MCF 10A (cell line): Measurements from ENCODE around the gene ZDHHC1. TPM values are rescaled to one million over a fixed set of nuclear protein-coding genes. Genes with fewer than 3 reads are reported as not detected.

Experiments used
- BruUV-seq: library from RNA; stranded (reverse); fragments of 400-500 nt; replicated peaks from 2 replicates; lab custom pipeline; 2021; lab: Mats Ljungman, UMichigan
- CTCF ChIA-PET: fragments of 300-600 bp; sonication (Branson Sonifier 250); formaldehyde crosslinking; extraction: SDS; loops from one replicate; lab custom pipeline; 2021; ENCODE audit warnings: antibody characterized with exemption, inconsistent platforms; lab: Yijun Ruan, JAX
- POLR2A ChIA-PET: fragments of 300-600, 350-650 bp; sonication (Branson Sonifier 250); formaldehyde crosslinking; extraction: SDS; loops from one replicate; lab custom pipeline; 2020; ENCODE audit warnings: antibody characterized with exemption, inconsistent platforms; lab: Yijun Ruan, JAX
- DNase-seq: peaks from one replicate; pipeline ENCODE4 v3.0.0-alpha.2; 2018; ENCODE audit not compliant: unreplicated experiment
- H3K27ac Mint-ChIP-seq: one replicate; pipeline ENCODE4 v1.8.0; 2022; ENCODE audit warnings: mild to moderate bottlenecking, low read depth, mixed read lengths; ENCODE audit not compliant: unreplicated experiment
- H3K27me3 Mint-ChIP-seq: one replicate; pipeline ENCODE4 v1.8.0; 2022; ENCODE audit warnings: mixed read lengths; ENCODE audit not compliant: insufficient read depth, unreplicated experiment
- H3K36me3 Mint-ChIP-seq: one replicate; pipeline ENCODE4 v1.8.0; 2022; ENCODE audit warnings: mild to moderate bottlenecking, moderate library complexity, mixed read lengths; ENCODE audit not compliant: insufficient read depth, unreplicated experiment
- H3K4me1 Mint-ChIP-seq: one replicate; pipeline ENCODE4 v1.8.0; 2022; ENCODE audit warnings: mixed read lengths; ENCODE audit not compliant: insufficient read depth, unreplicated experiment
- H3K4me3 Mint-ChIP-seq: one replicate; pipeline ENCODE4 v1.8.0; 2022; ENCODE audit warnings: mild to moderate bottlenecking, moderate library complexity, mixed read lengths; ENCODE audit not compliant: unreplicated experiment
- H3K9me3 Mint-ChIP-seq: one replicate; pipeline ENCODE4 v1.8.0; 2022; ENCODE audit warnings: mixed read lengths; ENCODE audit not compliant: unreplicated experiment
- CTCF ChIP-seq: fragments of 200-600 bp; IDR thresholded peaks from one replicate; pipeline ENCODE4 v1.8.0; 2022; ENCODE audit warnings: antibody characterized with exemption, mild to moderate bottlenecking; ENCODE audit not compliant: unreplicated experiment
- intact Hi-C: fragments of 100-400 bp; cut with micrococcal nuclease; formaldehyde crosslinking; loops from 2 replicates; pipeline ENCODE4 v1.14.1; 2022
- total RNA-seq: library from RNA; stranded (reverse); gene quantifications from 2 replicates; pipeline ENCODE4 v1.2.3, GENCODE V29; 2022

The ZDHHC1 gene
- total RNA-seq, 1 experiment from 2014 or later, result 5.9 TPM

GRCh38 chr16:67425061-67425460 is 8.8 kb upstream of the ZDHHC1 start:
- Mint-ChIP-seq H3K4me3 (no peak overlapping the region), H3K36me3 (no peaks in the 10 kb centered on the region), H3K4me1 (peaks cover 11% of the 10 kb centered on the region), H3K27ac (no peak overlapping the region), H3K9me3 (no peaks in the 10 kb centered on the region), H3K27me3 (peaks cover 13% of the 10 kb centered on the region)
- no TSS peak for BruUV-seq
- ChIA-PET POLR2A (interaction anchor here (1.7 kb wide), 1 partner anchor 56 kb away, joined by 5 read pairs; the partner anchor contains the start of gene ATP6V0D1), CTCF (interaction anchor here (0.7 to 4.8 kb wide), 8 partner anchors 8 to 178 kb away, joined by 3 to 29 read pairs (median 3); partner anchors contain the start of genes ATP6V0D1, FHOD1 and ZDHHC1)
- intact Hi-C loops, result no loop called here
- DNase-seq, result no peak
- no peak for TF ChIP-seq CTCF

GRCh38 chr16:67424261-67424615 is 8.0 kb upstream of the ZDHHC1 start:
- ChIA-PET POLR2A (no interaction called here), CTCF (interaction anchor here (0.8 to 4.8 kb wide), 6 partner anchors 8 to 57 kb away, joined by 3 to 29 read pairs (median 4); partner anchors contain the start of genes ATP6V0D1 and ZDHHC1)
- DNase-seq, result no peak
- no peak overlapping the region for H3K27ac Mint-ChIP-seq
- intact Hi-C loops, result no loop called here
- no peak for TF ChIP-seq CTCF
- no peak overlapping the region for H3K4me3 Mint-ChIP-seq
- H3K27me3 Mint-ChIP-seq, result peaks cover 21% of the 10 kb centered on the region
- peaks cover 11% of the 10 kb centered on the region for H3K4me1 Mint-ChIP-seq
- no peaks in the 10 kb centered on the region for H3K9me3 Mint-ChIP-seq
- H3K36me3 Mint-ChIP-seq, result no peaks in the 10 kb centered on the region
- BruUV-seq, result no TSS peak

GRCh38 chr16:67423611-67424260 is 7.5 kb upstream of the ZDHHC1 start:
- ChIA-PET POLR2A (no interaction called here), CTCF (interaction anchor here (0.6 to 4.8 kb wide), 6 partner anchors 9 to 444 kb away, joined by 3 to 29 read pairs (median 3); no protein-coding TSS in a partner anchor)
- no peak overlapping the region for H3K4me3 Mint-ChIP-seq
- no peak for DNase-seq
- no peak for TF ChIP-seq CTCF
- H3K4me1 Mint-ChIP-seq, result peaks cover 6% of the 10 kb centered on the region
- no peaks in the 10 kb centered on the region for H3K9me3 Mint-ChIP-seq
- no peak overlapping the region for H3K27ac Mint-ChIP-seq
- H3K36me3 Mint-ChIP-seq, result no peaks in the 10 kb centered on the region
- intact Hi-C loops, result no loop called here
- BruUV-seq, result no TSS peak
- H3K27me3 Mint-ChIP-seq, result peaks cover 26% of the 10 kb centered on the region

- CTCF ChIA-PET, result interaction anchor here (0.6 to 1.0 kb wide), 4 partner anchors 25 to 142 kb away, joined by 3 to 4 read pairs (median 4); no protein-coding TSS in a partner anchor
- DNase-seq, result no peak
- Mint-ChIP-seq H3K27ac (no peak overlapping the region), H3K36me3 (no peaks in the 10 kb centered on the region), H3K9me3 (no peaks in the 10 kb centered on the region), H3K27me3 (peaks cover 26% of the 10 kb centered on the region), H3K4me3 (no peak overlapping the region), H3K4me1 (no peaks in the 10 kb centered on the region)
- TF ChIP-seq CTCF, result no peak
- intact Hi-C loops, result no loop called here
- POLR2A ChIA-PET, result no interaction called here
- BruUV-seq, result no TSS peak
Measured at GRCh38 chr16:67423015-67423414, 6.7 kb upstream of the ZDHHC1 start.
